ENCODE data around the gene SLC30A2.

SLC30A2 gene

DNA sequence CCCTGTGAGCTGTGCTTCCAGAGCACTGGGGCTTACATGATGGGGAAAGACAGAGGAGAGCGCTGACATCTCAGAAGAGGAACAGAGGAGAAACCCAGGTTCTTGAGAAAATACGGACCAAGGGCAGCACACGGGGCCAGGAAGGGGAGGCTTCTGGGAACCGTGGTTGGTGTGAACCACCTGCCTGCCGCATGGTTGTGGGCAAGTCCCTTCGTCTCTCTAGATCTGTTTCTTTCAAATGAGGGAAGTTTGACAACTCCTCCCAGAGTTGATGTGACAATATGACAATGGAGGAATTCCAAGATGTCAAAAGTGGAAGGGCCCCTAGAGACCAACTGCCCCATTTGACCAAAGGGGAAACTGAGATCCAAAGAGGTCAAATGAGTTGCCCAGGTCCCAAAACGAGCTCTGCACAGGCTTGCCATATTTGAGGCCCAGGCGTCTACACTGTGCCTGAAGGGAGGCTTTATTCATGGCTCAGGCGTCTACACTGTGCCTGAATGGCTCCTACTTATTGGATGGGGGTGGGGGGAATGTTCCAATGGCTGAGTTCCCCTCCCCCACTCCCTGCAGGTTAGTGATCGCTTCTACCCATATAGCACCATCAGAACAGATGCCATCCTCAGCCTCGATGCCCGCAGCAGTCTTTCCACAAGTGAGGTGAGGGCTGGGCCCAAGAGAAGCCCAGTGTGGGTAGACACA lies 13.1 kb downstream of the SLC30A2 start:
- Histone ChIP-seq H3K36me3 (ENCODE audit: control insufficient read depth in 2 of 2, insufficient read depth in 2 of 2, low read length in 2 of 2) (no peaks in the 10 kb centered on the region), H3K27ac (ENCODE audit: low read depth in 2 of 2, low read length in 2 of 2) (no peak overlapping the region), H3K4me1 (ENCODE audit: control insufficient read depth in 2 of 2, insufficient read depth in 2 of 2, low read length in 2 of 2) (peaks cover 11 to 13% of the 10 kb centered on the region in 2 donors), H3K4me3 (ENCODE audit: low read length in 2 of 2) (no peak overlapping the region), H3K9me3 (ENCODE audit: control insufficient read depth in 2 of 2, low read length in 2 of 2) (no peaks in the 10 kb centered on the region), H3K27me3 (ENCODE audit: control insufficient read depth in 2 of 2, insufficient read depth in 2 of 2, low read length in 2 of 2) (peaks cover 5 to 8% of the 10 kb centered on the region in 2 donors), H3K9ac (ENCODE audit: low read depth in 1 of 2, low read length in 2 of 2) (no peak overlapping the region)

DNA sequence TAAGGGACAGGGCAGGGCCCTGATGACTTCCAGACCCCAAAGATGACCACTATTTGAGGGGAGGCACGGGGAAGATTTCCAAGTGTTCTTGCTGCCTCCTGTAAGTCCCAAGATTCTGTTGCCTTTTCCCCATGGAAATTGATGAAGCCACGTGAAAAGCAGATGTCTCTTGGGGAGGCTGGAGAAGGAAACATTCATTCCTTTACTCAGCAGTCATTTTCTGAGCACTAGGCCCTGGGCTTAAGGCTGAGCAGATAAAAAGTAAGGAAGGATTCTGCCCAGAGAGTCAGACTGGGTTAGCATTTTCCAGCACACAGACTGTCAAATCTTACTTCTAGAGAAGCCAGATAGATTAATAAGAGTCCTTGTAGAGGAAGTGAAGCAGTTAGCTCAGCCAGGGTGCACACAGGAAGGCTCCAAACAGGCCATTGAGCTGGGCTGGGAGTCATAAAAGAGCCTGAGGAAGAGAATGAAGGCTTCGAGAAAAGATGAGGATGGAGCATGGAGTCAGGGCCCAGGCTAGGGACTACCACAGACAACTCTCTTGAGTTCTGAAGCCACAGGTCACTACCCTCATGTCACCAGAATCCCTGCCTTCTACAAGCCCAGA lies 14.2 kb downstream of the SLC30A2 start:
- Histone ChIP-seq H3K4me1 (ENCODE audit: control insufficient read depth in 2 of 2, insufficient read depth in 2 of 2, low read length in 2 of 2) (peaks cover 11 to 13% of the 10 kb centered on the region in 2 donors), H3K27ac (ENCODE audit: low read depth in 2 of 2, low read length in 2 of 2) (no peak overlapping the region), H3K36me3 (ENCODE audit: control insufficient read depth in 2 of 2, insufficient read depth in 2 of 2, low read length in 2 of 2) (no peaks in the 10 kb centered on the region), H3K9me3 (ENCODE audit: control insufficient read depth in 2 of 2, low read length in 2 of 2) (no peaks in the 10 kb centered on the region), H3K9ac (ENCODE audit: low read depth in 1 of 2, low read length in 2 of 2) (no peak overlapping the region), H3K27me3 (ENCODE audit: control insufficient read depth in 2 of 2, insufficient read depth in 2 of 2, low read length in 2 of 2) (peaks cover 5 to 8% of the 10 kb centered on the region in 2 donors), H3K4me3 (ENCODE audit: low read length in 2 of 2) (no peak overlapping the region)

DNA sequence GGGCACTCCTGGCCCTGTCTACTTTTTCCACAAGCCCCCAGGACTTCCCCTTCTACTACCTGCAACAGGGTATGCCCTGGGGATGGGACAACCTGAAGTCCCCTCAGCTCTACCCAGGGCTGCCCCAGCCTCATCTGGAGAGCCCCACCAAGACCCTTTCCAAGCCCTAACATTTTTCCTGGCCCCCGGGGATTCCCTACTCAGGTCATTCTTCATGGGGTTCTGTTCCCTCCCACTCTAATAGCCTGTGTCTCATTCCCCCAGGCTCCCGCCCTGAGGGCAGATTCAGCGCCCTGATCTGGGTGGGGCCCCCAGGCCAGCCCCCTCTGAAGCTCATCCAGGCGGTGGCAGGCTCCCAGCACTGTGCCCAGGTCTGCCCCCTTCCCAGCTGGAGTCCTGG lies 14.7 kb downstream of the SLC30A2 start:
- H3K27ac ChIP-seq (ENCODE audit: low read depth in 2 of 2, low read length in 2 of 2), result no peak overlapping the region
- H3K9ac ChIP-seq (ENCODE audit: low read depth in 1 of 2, low read length in 2 of 2), result no peak overlapping the region
- H3K27me3 ChIP-seq (ENCODE audit: control insufficient read depth in 2 of 2, insufficient read depth in 2 of 2, low read length in 2 of 2), result peaks cover 5 to 8% of the 10 kb centered on the region in 2 donors
- no peaks in the 10 kb centered on the region for H3K36me3 ChIP-seq (ENCODE audit: control insufficient read depth in 2 of 2, insufficient read depth in 2 of 2, low read length in 2 of 2)
- peaks cover 9 to 10% of the 10 kb centered on the region in 2 donors for H3K4me1 ChIP-seq (ENCODE audit: control insufficient read depth in 2 of 2, insufficient read depth in 2 of 2, low read length in 2 of 2)
- H3K4me3 ChIP-seq (ENCODE audit: low read length in 2 of 2), result no peak overlapping the region
- H3K9me3 ChIP-seq (ENCODE audit: control insufficient read depth in 2 of 2, low read length in 2 of 2), result no peaks in the 10 kb centered on the region

DNA sequence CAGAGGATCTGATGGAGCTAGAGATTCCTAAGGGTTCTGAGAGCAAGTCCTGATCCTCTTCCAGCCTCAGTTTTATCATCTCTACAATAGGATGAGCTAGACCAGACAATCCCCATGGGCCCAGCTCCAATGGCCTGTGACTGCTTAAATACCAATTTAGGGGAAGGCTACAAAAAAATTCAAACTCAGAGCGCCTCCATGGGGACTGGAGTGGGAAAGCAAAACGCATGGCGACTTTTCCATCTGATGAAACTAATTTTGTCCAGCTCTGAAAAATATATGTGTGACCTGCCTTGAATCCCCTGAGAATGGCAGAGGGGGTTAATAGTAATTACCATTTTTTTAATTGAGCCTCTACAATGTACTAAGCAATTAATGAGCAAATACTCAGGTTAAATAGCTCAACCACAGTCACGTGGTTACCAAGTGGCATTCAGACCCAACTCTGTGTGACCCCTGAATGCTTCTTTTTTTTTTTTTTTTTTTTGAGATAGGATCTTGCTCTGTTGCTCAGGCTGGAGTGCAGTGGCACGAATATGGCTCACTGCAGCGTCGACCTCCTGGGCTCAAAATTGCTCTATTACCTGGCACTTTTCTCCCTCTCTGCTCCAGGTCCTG lies 15.9 kb downstream of the SLC30A2 start:
- no peak overlapping the region for H3K4me3 ChIP-seq (ENCODE audit: low read length in 2 of 2)
- no peaks in the 10 kb centered on the region for H3K36me3 ChIP-seq (ENCODE audit: control insufficient read depth in 2 of 2, insufficient read depth in 2 of 2, low read length in 2 of 2)
- H3K4me1 ChIP-seq (ENCODE audit: control insufficient read depth in 2 of 2, insufficient read depth in 2 of 2, low read length in 2 of 2), result peaks cover 3 to 4% of the 10 kb centered on the region in 2 donors
- H3K9me3 ChIP-seq (ENCODE audit: control insufficient read depth in 2 of 2, low read length in 2 of 2), result no peaks in the 10 kb centered on the region
- no peak overlapping the region for H3K9ac ChIP-seq (ENCODE audit: low read depth in 1 of 2, low read length in 2 of 2)
- no peak overlapping the region for H3K27ac ChIP-seq (ENCODE audit: low read depth in 2 of 2, low read length in 2 of 2)
- H3K27me3 ChIP-seq (ENCODE audit: control insufficient read depth in 2 of 2, insufficient read depth in 2 of 2, low read length in 2 of 2), result peaks cover 5 to 8% of the 10 kb centered on the region in 2 donors

DNA sequence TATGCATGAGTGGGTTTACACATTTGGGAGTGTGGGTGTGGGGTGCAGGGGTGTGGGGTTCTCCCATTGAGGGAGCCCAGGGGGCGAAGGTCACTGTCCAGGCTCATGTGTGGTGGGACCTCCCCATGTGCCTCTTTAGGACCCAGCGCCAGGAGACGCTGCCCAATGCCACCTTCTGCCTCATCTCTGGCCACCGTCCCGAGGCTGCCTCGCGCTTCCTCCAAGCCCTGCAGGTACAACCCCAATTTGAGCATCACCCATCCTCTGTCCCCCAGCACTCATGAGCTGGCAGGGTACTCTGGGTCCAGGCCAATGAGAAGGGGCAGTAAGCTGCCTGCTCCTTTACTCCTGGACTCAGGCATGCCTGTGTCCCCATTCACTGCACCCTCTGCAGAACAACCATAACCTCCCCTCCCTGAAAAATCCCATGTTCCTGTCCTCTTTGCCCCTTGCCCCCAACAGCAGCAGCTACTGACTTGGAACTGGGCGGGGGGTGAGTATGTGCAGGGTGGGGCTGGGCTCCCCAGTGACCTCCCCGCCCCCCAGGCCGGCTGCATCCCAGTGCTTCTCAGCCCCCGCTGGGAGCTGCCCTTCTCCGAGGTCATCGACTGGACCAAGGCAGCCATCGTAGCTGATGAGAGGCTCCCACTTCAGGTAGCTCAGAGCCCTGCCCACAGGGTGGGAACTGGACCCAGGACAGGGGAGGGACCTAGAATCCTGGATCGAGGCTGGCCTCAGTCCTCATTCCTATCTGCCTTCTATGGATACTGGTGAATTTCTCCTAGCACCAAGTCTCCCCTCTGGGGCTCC lies 16.7 kb downstream of the SLC30A2 start:
- H3K9me3 ChIP-seq (ENCODE audit: control insufficient read depth in 2 of 2, low read length in 2 of 2), result no peaks in the 10 kb centered on the region
- H3K27ac ChIP-seq (ENCODE audit: low read depth in 2 of 2, low read length in 2 of 2), result no peak overlapping the region
- H3K4me1 ChIP-seq (ENCODE audit: control insufficient read depth in 2 of 2, insufficient read depth in 2 of 2, low read length in 2 of 2), result no peaks in the 10 kb centered on the region
- no peaks in the 10 kb centered on the region for H3K36me3 ChIP-seq (ENCODE audit: control insufficient read depth in 2 of 2, insufficient read depth in 2 of 2, low read length in 2 of 2)
- H3K4me3 ChIP-seq (ENCODE audit: low read length in 2 of 2), result no peak overlapping the region
- H3K27me3 ChIP-seq (ENCODE audit: control insufficient read depth in 2 of 2, insufficient read depth in 2 of 2, low read length in 2 of 2), result peaks cover 0 to 1% of the 10 kb centered on the region in 2 donors
- no peak overlapping the region for H3K9ac ChIP-seq (ENCODE audit: low read depth in 1 of 2, low read length in 2 of 2)

DNA sequence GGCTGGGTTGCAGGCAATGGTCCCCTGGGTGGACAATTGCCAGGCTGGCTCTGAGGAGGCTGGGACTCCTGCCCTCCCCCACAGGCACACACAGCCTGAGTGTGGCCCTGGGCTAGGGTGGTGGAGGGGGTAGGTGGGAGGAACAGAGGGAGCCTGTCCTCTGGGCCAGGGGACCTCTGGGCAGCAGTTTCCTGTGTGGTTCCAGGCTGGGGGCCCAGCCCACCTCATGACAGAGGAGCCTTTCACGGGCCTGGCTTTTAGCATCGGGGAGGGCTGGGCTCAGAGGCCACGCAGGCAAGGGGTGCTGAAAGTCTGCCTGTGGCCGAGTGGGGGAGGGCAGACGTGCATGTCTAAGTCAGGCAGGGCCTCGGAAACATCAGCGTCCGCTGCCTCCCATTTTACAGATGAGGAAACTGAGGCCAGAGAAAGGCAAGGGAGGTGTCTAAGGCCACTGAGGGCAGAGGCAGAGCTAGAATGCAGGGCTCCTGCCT lies 17.4 kb downstream of the SLC30A2 start:
- Histone ChIP-seq H3K27ac (ENCODE audit: low read depth in 2 of 2, low read length in 2 of 2) (no peak overlapping the region), H3K9me3 (ENCODE audit: control insufficient read depth in 2 of 2, low read length in 2 of 2) (no peaks in the 10 kb centered on the region), H3K4me3 (ENCODE audit: low read length in 2 of 2) (no peak overlapping the region), H3K36me3 (ENCODE audit: control insufficient read depth in 2 of 2, insufficient read depth in 2 of 2, low read length in 2 of 2) (no peaks in the 10 kb centered on the region), H3K27me3 (ENCODE audit: control insufficient read depth in 2 of 2, insufficient read depth in 2 of 2, low read length in 2 of 2) (no peaks in the 10 kb centered on the region), H3K4me1 (ENCODE audit: control insufficient read depth in 2 of 2, insufficient read depth in 2 of 2, low read length in 2 of 2) (no peaks in the 10 kb centered on the region), H3K9ac (ENCODE audit: low read depth in 1 of 2, low read length in 2 of 2) (no peak overlapping the region)

DNA sequence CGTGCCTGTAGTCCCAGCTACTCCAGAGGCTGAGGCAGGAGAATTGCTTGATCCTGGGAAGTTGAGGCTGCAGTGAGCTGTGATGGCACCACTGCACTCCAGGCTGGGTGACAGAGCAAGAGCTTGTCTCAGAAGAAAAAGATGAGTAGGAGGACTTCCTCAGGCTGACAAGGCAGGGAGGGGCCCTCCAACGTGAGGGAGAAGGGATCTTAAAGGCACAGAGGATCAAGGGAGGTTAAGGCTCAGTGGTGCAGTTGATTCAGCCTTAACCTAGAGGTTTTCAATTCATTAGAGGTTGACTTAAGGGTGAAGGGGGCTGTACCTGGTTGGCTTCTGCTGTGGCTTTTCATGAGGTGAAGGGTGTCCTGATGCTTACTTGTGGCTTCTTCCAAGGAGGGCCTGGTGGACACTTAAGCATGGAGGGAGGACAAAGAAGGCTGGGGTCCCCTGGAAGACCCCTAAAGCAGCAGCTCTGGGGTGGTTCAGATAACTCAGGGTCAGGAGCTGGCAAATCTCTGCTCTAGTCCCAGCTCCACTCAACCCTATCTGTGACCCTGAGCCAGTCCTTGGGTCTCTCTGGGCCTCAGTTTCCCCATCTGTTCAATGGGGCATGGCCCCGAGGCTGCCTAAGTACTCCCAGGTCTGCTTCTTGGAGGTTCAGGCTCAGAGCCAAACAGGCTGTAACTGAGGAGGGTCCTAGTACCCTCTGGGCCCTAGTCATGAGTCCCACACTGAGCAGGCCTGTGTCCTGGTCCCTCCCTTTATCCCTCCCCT lies 18.0 kb downstream of the SLC30A2 start:
- H3K27me3 ChIP-seq (ENCODE audit: control insufficient read depth in 2 of 2, insufficient read depth in 2 of 2, low read length in 2 of 2), result no peaks in the 10 kb centered on the region
- H3K36me3 ChIP-seq (ENCODE audit: control insufficient read depth in 2 of 2, insufficient read depth in 2 of 2, low read length in 2 of 2), result no peaks in the 10 kb centered on the region
- H3K9me3 ChIP-seq (ENCODE audit: control insufficient read depth in 2 of 2, low read length in 2 of 2), result no peaks in the 10 kb centered on the region
- H3K9ac ChIP-seq (ENCODE audit: low read depth in 1 of 2, low read length in 2 of 2), result no peak overlapping the region
- H3K27ac ChIP-seq (ENCODE audit: low read depth in 2 of 2, low read length in 2 of 2), result no peak overlapping the region
- H3K4me3 ChIP-seq (ENCODE audit: low read length in 2 of 2), result no peak overlapping the region
- H3K4me1 ChIP-seq (ENCODE audit: control insufficient read depth in 2 of 2, insufficient read depth in 2 of 2, low read length in 2 of 2), result no peaks in the 10 kb centered on the region

DNA sequence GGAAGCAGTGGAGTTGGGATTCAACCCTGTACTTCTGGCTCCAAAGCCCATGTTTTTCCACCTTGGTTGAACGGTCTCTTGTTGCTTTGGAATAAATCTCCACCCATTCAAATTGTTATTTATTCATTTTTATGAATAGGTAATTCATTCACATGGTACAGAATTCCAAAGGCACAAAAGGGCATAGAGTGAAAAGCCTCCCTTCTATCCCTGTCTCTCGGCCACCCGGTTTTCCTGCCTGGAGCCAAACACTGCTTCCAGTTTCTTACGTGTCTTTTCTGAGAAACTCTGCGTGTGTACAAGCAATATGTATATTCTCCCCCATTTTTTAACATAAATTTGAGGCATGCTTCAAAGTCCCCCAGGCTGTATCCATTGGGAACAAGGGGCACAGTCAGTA lies 20.4 kb downstream of the SLC30A2 start:
- Histone ChIP-seq H3K27me3 (ENCODE audit: control insufficient read depth in 2 of 2, insufficient read depth in 2 of 2, low read length in 2 of 2) (no peaks in the 10 kb centered on the region), H3K9ac (ENCODE audit: low read depth in 1 of 2, low read length in 2 of 2) (no peak overlapping the region), H3K36me3 (ENCODE audit: control insufficient read depth in 2 of 2, insufficient read depth in 2 of 2, low read length in 2 of 2) (no peaks in the 10 kb centered on the region), H3K4me1 (ENCODE audit: control insufficient read depth in 2 of 2, insufficient read depth in 2 of 2, low read length in 2 of 2) (no peaks in the 10 kb centered on the region), H3K9me3 (ENCODE audit: control insufficient read depth in 2 of 2, low read length in 2 of 2) (no peaks in the 10 kb centered on the region), H3K27ac (ENCODE audit: low read depth in 2 of 2, low read length in 2 of 2) (no peak overlapping the region), H3K4me3 (ENCODE audit: low read length in 2 of 2) (no peak overlapping the region)

DNA sequence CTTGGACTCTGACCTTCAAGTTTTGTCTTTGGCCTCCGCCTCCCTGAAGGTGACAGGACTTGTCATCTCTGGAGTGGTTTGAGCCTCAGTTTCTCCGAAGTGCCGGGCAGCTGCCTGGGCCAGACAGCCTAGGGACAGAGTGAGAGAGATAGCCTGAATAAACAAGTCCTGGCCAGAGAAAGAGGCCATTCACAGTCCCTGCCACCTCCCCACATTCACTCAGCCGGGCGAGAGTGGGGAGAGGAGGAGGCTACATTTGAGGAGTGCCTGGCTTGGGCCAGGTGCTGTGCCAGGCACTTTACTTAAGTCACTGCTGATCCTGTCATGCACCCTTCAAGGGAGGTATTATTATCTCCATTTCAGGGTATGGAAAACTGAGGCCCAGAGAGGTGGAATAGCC lies 20.9 kb downstream of the SLC30A2 start:
- no peaks in the 10 kb centered on the region for H3K9me3 ChIP-seq (ENCODE audit: control insufficient read depth in 2 of 2, low read length in 2 of 2)
- H3K27me3 ChIP-seq (ENCODE audit: control insufficient read depth in 2 of 2, insufficient read depth in 2 of 2, low read length in 2 of 2), result no peaks in the 10 kb centered on the region
- no peaks in the 10 kb centered on the region for H3K36me3 ChIP-seq (ENCODE audit: control insufficient read depth in 2 of 2, insufficient read depth in 2 of 2, low read length in 2 of 2)
- H3K27ac ChIP-seq (ENCODE audit: low read depth in 2 of 2, low read length in 2 of 2), result no peak overlapping the region
- H3K4me3 ChIP-seq (ENCODE audit: low read length in 2 of 2), result no peak overlapping the region
- H3K9ac ChIP-seq (ENCODE audit: low read depth in 1 of 2, low read length in 2 of 2), result no peak overlapping the region
- no peaks in the 10 kb centered on the region for H3K4me1 ChIP-seq (ENCODE audit: control insufficient read depth in 2 of 2, insufficient read depth in 2 of 2, low read length in 2 of 2)
